GM19240 (cell line): Measurements from ENCODE around the gene TYROBP.
"Not testable (repeated sequence)": the region's sequence is repeated elsewhere in the genome, so short reads cannot be mapped to it uniquely, and the experiment has no call there.

Source experiments
- DNase-seq: peaks from one replicate; pipeline ENCODE4 v3.0.0; 2011; ENCODE audit warnings: low spot score; ENCODE audit not compliant: insufficient read length

TYROBP gene

GRCh38 chr19:35901854-35902661 is 6.0 kb downstream of the TYROBP start, which contains the start of gene HCST:
Gene HCST, plus strand, starts transcription at chr19:35902529. Its CDS starts 65 bp downstream, at chr19:35902594.
- DNase-seq = no peak

GRCh38 chr19:35901055-35901644 is 6.9 kb downstream of the TYROBP start:
- no peak for DNase-seq

- peak; percentile 79 for DNase-seq
Observed at GRCh38 chr19:35899547-35900214, 8.4 kb downstream of the TYROBP start.

GRCh38 chr19:35898499-35898809 is 9.6 kb downstream of the TYROBP start:
- DNase-seq = no peak

GRCh38 chr19:35897706-35898451 is 10.2 kb downstream of the TYROBP start:
- no peak for DNase-seq

GRCh38 chr19:35896643-35897040 is 11.5 kb downstream of the TYROBP start:
- DNase-seq = no peak

- no peak for DNase-seq
Observed at GRCh38 chr19:35895911-35896642, 12.0 kb downstream of the TYROBP start.

- DNase-seq = no peak
Observed at GRCh38 chr19:35894342-35894741, 13.8 kb downstream of the TYROBP start.

- not testable (repeated sequence) for DNase-seq
Observed at GRCh38 chr19:35891819-35892218, 16.3 kb downstream of the TYROBP start.

GRCh38 chr19:35890113-35890650 is 17.9 kb downstream of the TYROBP start:
- DNase-seq = no peak

GRCh38 chr19:35889370-35890112 is 18.6 kb downstream of the TYROBP start:
- no peak for DNase-seq

- DNase-seq = no peak
Observed at GRCh38 chr19:35888398-35888797, 19.7 kb downstream of the TYROBP start.

GRCh38 chr19:35887197-35887596 is 20.9 kb downstream of the TYROBP start:
- DNase-seq = no peak

GRCh38 chr19:35885904-35886303 is 22.2 kb downstream of the TYROBP start:
- no peak for DNase-seq

- DNase-seq = no peak
Observed at GRCh38 chr19:35885225-35885738, 22.8 kb downstream of the TYROBP start.

GRCh38 chr19:35883882-35884281 is 24.2 kb downstream of the TYROBP start:
- DNase-seq = no peak

- no peak for DNase-seq
Observed at GRCh38 chr19:35882114-35882832, 25.8 kb downstream of the TYROBP start.

GRCh38 chr19:35879770-35880317 is 28.3 kb downstream of the TYROBP start:
- DNase-seq = no peak

GRCh38 chr19:35879068-35879467 is 29.0 kb downstream of the TYROBP start:
- DNase-seq = no peak
